ENCODE results near the gene MEF2C.

DNA sequence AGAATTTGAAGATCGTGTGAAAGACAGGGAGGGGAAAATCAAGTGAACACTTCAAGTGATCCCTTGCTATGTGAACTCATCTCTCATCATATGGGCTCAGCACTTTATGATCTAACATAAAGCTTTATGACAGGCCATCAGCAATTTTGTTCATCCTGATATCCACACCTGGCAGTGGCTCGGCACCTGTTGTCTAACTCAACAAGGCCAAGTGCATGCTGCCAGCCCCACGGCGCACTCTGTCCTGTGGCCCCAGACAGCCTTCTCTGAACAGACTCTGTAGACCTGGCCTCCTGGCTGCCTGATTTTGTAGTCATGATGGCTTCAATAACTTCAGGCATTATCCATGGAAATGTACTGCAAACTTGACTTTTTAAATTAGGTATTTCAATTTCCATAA, 106.3 kb downstream of the MEF2C start:
- TF ChIP-seq, protein P1, sequence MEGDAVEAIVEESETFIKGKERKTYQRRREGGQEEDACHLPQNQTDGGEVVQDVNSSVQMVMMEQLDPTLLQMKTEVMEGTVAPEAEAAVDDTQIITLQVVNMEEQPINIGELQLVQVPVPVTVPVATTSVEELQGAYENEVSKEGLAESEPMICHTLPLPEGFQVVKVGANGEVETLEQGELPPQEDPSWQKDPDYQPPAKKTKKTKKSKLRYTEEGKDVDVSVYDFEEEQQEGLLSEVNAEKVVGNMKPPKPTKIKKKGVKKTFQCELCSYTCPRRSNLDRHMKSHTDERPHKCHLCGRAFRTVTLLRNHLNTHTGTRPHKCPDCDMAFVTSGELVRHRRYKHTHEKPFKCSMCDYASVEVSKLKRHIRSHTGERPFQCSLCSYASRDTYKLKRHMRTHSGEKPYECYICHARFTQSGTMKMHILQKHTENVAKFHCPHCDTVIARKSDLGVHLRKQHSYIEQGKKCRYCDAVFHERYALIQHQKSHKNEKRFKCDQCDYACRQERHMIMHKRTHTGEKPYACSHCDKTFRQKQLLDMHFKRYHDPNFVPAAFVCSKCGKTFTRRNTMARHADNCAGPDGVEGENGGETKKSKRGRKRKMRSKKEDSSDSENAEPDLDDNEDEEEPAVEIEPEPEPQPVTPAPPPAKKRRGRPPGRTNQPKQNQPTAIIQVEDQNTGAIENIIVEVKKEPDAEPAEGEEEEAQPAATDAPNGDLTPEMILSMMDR (conservative IDR thresholded peaks at IDR 0.05; ENCODE audit: low read depth in 2 of 2) = no peak
- TF ChIP-seq ZNF331 (CRISPR knock-in tag; IDR thresholded peaks at IDR 0.05; ENCODE audit: low read depth) = no peak
- no peak for TF ChIP-seq EZH2 (IDR thresholded peaks at IDR 0.05; ENCODE audit: low read depth, unreplicated experiment)
- TF ChIP-seq, protein P2, sequence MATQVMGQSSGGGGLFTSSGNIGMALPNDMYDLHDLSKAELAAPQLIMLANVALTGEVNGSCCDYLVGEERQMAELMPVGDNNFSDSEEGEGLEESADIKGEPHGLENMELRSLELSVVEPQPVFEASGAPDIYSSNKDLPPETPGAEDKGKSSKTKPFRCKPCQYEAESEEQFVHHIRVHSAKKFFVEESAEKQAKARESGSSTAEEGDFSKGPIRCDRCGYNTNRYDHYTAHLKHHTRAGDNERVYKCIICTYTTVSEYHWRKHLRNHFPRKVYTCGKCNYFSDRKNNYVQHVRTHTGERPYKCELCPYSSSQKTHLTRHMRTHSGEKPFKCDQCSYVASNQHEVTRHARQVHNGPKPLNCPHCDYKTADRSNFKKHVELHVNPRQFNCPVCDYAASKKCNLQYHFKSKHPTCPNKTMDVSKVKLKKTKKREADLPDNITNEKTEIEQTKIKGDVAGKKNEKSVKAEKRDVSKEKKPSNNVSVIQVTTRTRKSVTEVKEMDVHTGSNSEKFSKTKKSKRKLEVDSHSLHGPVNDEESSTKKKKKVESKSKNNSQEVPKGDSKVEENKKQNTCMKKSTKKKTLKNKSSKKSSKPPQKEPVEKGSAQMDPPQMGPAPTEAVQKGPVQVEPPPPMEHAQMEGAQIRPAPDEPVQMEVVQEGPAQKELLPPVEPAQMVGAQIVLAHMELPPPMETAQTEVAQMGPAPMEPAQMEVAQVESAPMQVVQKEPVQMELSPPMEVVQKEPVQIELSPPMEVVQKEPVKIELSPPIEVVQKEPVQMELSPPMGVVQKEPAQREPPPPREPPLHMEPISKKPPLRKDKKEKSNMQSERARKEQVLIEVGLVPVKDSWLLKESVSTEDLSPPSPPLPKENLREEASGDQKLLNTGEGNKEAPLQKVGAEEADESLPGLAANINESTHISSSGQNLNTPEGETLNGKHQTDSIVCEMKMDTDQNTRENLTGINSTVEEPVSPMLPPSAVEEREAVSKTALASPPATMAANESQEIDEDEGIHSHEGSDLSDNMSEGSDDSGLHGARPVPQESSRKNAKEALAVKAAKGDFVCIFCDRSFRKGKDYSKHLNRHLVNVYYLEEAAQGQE (IDR thresholded peaks at IDR 0.05; ENCODE audit: unreplicated experiment) = no peak
- no peak for TF ChIP-seq POLR2AphosphoS5 (IDR thresholded peaks at IDR 0.05; ENCODE audit: low read depth)
- no peak for TF ChIP-seq STAT1 (IDR thresholded peaks at IDR 0.05; ENCODE audit: unreplicated experiment)
- TF ChIP-seq CREB1 (CRISPR knock-in tag; IDR thresholded peaks at IDR 0.05; ENCODE audit: low read depth) = no peak
- TF ChIP-seq JUNB (IDR thresholded peaks at IDR 0.05; ENCODE audit: unreplicated experiment) = no peak
- no peak for TF ChIP-seq EZH2phosphoT487 (IDR thresholded peaks at IDR 0.05; ENCODE audit: unreplicated experiment)
- TF ChIP-seq, protein P3, sequence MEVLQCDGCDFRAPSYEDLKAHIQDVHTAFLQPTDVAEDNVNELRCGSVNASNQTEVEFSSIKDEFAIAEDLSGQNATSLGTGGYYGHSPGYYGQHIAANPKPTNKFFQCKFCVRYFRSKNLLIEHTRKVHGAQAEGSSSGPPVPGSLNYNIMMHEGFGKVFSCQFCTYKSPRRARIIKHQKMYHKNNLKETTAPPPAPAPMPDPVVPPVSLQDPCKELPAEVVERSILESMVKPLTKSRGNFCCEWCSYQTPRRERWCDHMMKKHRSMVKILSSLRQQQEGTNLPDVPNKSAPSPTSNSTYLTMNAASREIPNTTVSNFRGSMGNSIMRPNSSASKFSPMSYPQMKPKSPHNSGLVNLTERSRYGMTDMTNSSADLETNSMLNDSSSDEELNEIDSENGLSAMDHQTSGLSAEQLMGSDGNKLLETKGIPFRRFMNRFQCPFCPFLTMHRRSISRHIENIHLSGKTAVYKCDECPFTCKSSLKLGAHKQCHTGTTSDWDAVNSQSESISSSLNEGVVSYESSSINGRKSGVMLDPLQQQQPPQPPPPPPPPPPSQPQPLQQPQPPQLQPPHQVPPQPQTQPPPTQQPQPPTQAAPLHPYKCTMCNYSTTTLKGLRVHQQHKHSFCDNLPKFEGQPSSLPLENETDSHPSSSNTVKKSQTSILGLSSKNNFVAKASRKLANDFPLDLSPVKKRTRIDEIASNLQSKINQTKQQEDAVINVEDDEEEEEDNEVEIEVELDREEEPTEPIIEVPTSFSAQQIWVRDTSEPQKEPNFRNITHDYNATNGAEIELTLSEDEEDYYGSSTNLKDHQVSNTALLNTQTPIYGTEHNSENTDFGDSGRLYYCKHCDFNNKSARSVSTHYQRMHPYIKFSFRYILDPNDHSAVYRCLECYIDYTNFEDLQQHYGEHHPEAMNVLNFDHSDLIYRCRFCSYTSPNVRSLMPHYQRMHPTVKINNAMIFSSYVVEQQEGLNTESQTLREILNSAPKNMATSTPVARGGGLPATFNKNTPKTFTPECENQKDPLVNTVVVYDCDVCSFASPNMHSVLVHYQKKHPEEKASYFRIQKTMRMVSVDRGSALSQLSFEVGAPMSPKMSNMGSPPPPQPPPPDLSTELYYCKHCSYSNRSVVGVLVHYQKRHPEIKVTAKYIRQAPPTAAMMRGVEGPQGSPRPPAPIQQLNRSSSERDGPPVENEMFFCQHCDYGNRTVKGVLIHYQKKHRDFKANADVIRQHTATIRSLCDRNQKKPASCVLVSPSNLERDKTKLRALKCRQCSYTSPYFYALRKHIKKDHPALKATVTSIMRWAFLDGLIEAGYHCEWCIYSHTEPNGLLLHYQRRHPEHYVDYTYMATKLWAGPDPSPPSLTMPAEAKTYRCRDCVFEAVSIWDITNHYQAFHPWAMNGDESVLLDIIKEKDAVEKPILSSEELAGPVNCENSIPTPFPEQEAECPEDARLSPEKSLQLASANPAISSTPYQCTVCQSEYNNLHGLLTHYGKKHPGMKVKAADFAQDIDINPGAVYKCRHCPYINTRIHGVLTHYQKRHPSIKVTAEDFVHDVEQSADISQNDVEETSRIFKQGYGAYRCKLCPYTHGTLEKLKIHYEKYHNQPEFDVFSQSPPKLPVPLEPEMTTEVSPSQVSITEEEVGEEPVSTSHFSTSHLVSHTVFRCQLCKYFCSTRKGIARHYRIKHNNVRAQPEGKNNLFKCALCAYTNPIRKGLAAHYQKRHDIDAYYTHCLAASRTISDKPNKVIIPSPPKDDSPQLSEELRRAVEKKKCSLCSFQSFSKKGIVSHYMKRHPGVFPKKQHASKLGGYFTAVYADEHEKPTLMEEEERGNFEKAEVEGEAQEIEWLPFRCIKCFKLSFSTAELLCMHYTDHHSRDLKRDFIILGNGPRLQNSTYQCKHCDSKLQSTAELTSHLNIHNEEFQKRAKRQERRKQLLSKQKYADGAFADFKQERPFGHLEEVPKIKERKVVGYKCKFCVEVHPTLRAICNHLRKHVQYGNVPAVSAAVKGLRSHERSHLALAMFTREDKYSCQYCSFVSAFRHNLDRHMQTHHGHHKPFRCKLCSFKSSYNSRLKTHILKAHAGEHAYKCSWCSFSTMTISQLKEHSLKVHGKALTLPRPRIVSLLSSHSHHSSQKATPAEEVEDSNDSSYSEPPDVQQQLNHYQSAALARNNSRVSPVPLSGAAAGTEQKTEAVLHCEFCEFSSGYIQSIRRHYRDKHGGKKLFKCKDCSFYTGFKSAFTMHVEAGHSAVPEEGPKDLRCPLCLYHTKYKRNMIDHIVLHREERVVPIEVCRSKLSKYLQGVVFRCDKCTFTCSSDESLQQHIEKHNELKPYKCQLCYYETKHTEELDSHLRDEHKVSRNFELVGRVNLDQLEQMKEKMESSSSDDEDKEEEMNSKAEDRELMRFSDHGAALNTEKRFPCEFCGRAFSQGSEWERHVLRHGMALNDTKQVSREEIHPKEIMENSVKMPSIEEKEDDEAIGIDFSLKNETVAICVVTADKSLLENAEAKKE (CRISPR knock-in tag; IDR thresholded peaks at IDR 0.05) = no peak
- TF ChIP-seq NANOG (IDR thresholded peaks at IDR 0.05; ENCODE audit: borderline replicate concordance) = no peak
- no peak for TF ChIP-seq ZNF114 (CRISPR knock-in tag; IDR thresholded peaks at IDR 0.05)
